ENCODE data around the gene NOS1AP.

GRCh38 chr1:162192306-162192678 lies 122.8 kb downstream of the NOS1AP start:
- TF ChIP-seq CTCF (IDR thresholded peaks at IDR 0.05; ENCODE audit: extremely low read depth in 1 of 2, insufficient read depth in 1 of 2, low read depth in 1 of 2, low read length in 2 of 2) = no peak
- no peak for TF ChIP-seq EZH2 (IDR thresholded peaks at IDR 0.05; ENCODE audit: borderline replicate concordance, low read depth, low read length, severe bottlenecking)
- no peak for TF ChIP-seq POLR2A (IDR thresholded peaks at IDR 0.05; ENCODE audit: low read depth, low read length)
- no peak for TF ChIP-seq POLR2AphosphoS5 (IDR thresholded peaks at IDR 0.05; ENCODE audit: insufficient read depth, low read depth, low read length)
- no peak for TF ChIP-seq MAX (IDR thresholded peaks at IDR 0.05; ENCODE audit: insufficient read depth, insufficient read length)
- no peak for TF ChIP-seq MYC (IDR thresholded peaks at IDR 0.05; ENCODE audit: low read depth, low read length)
- TF ChIP-seq GATA2 (IDR thresholded peaks at IDR 0.05; ENCODE audit: insufficient read depth, insufficient read length, low read depth, low read length) = no peak
- TF ChIP-seq JUN (IDR thresholded peaks at IDR 0.05; ENCODE audit: borderline replicate concordance, insufficient read depth, insufficient read length, low read depth) = no peak
